Activated B cell treated with CpG ODN at 0.5 μM for 24 hours (primary cell): Measurements from ENCODE around the gene SYCE3. TPM values are rescaled to one million over a fixed set of nuclear protein-coding genes. Genes with fewer than 3 reads are reported as not detected.

Experiments used
- ATAC-seq: fragments of 200-7000 bp; cut with Tn5 transposase; one replicate; pipeline ENCODE4 v1.10.0; 2021; ENCODE audit warnings: low read depth, mild to moderate bottlenecking, moderate library complexity
- CTCF ChIA-PET: fragments of 350-600 bp; sonication (Branson Sonifier 250); formaldehyde crosslinking; loops from one replicate; lab custom pipeline; 2021; ENCODE audit warnings: antibody characterized with exemption; lab: Charles Lee
- POLR2A ChIA-PET: fragments of 350-600 bp; sonication (Branson Sonifier 250); formaldehyde crosslinking; loops from one replicate; lab custom pipeline; 2021; ENCODE audit warnings: antibody characterized with exemption; lab: Charles Lee
- DNase-seq: peaks from one replicate; pipeline ENCODE4 v3.0.0; 2022
- H3K27ac Mint-ChIP-seq: one replicate; pipeline ENCODE4 v1.8.0; 2020; ENCODE audit warnings: mixed read lengths
- H3K27me3 Mint-ChIP-seq: one replicate; pipeline ENCODE4 v1.8.0; 2021; ENCODE audit warnings: mixed read lengths
- H3K36me3 Mint-ChIP-seq: one replicate; pipeline ENCODE4 v1.8.0; 2021; ENCODE audit warnings: low read depth, mixed read lengths
- H3K4me1 Mint-ChIP-seq: one replicate; pipeline ENCODE4 v1.8.0; 2021; ENCODE audit warnings: mixed read lengths
- H3K4me3 Mint-ChIP-seq: one replicate; pipeline ENCODE4 v1.8.0; 2020; ENCODE audit warnings: mild to moderate bottlenecking, mixed read lengths
- H3K9me3 Mint-ChIP-seq: one replicate; pipeline ENCODE4 v1.8.0; 2020; ENCODE audit warnings: mixed read lengths
- CTCF ChIP-seq: fragments of 200-600 bp; IDR thresholded peaks from one replicate; pipeline ENCODE4 v1.8.0; 2022; ENCODE audit warnings: antibody characterized with exemption, mild to moderate bottlenecking
- intact Hi-C: fragments of 100-400 bp; cut with micrococcal nuclease; formaldehyde crosslinking; loops from one replicate; pipeline ENCODE4 v1.15.1; 2024
- total RNA-seq: library from RNA; stranded (reverse); gene quantifications from 2 replicates; pipeline ENCODE4 v1.2.3, GENCODE V29; 2022

Gene SYCE3
- total RNA-seq, 1 donor from 2014 or later: not detected

- peaks cover 12% of the 10 kb centered on the region for H3K36me3 Mint-ChIP-seq
- H3K4me1 Mint-ChIP-seq: peaks cover 52% of the 10 kb centered on the region
- TF ChIP-seq CTCF: no peak
- peak; percentile 83 for DNase-seq
- ChIA-PET CTCF (interaction anchor here (0.7 to 0.9 kb wide), 2 partner anchors 9 to 91 kb away, joined by 4 read pairs; no protein-coding TSS in a partner anchor), POLR2A (interaction anchor here (0.5 to 13.6 kb wide), 13 partner anchors 15 to 339 kb away, joined by 3 to 946 read pairs (median 5); partner anchors contain the start of genes ARSA, CHKB, KLHDC7B and LMF2)
- peak; percentile 25 for ATAC-seq
- intact Hi-C loops: loop anchor here (2.0 to 5.0 kb wide), 3 partner anchors 55 to 603 kb away; partner anchors contain the start of gene SBF1
- no peaks in the 10 kb centered on the region for H3K9me3 Mint-ChIP-seq
- peak within 1 kb of the TSS; percentile 99 for H3K27ac Mint-ChIP-seq
- H3K4me3 Mint-ChIP-seq: peak within 1 kb of the TSS; percentile 92
- H3K27me3 Mint-ChIP-seq: no peaks in the 10 kb centered on the region
Observed at GRCh38 chr22:50529897-50530579, 32.7 kb downstream of the SYCE3 start, which contains the start of gene TYMP. Gene TYMP, minus strand, starts transcription at chr22:50530012. Its CDS starts 303 bp downstream, at chr22:50529709.

GRCh38 chr22:50529416-50529896, 33.3 kb downstream of the SYCE3 start:
- H3K4me3 Mint-ChIP-seq: peak overlapping the region; percentile 78
- DNase-seq (no peak), ATAC-seq (no peak)
- H3K27me3 Mint-ChIP-seq: no peaks in the 10 kb centered on the region
- POLR2A ChIA-PET: interaction anchor here (0.5 to 13.6 kb wide), 13 partner anchors 16 to 339 kb away, joined by 3 to 946 read pairs (median 5); partner anchors contain the start of genes ARSA, CHKB, KLHDC7B and LMF2
- intact Hi-C loops: loop anchor here (5.0 kb wide), 1 partner anchor 602 kb away; no protein-coding TSS in a partner anchor
- CTCF ChIA-PET: interaction anchor here (0.7 to 0.9 kb wide), 3 partner anchors 10 to 92 kb away, joined by 3 to 4 read pairs (median 4); no protein-coding TSS in a partner anchor
- H3K27ac Mint-ChIP-seq: peak overlapping the region; percentile 75
- H3K4me1 Mint-ChIP-seq: peaks cover 52% of the 10 kb centered on the region
- peaks cover 17% of the 10 kb centered on the region for H3K36me3 Mint-ChIP-seq
- no peak for TF ChIP-seq CTCF
- no peaks in the 10 kb centered on the region for H3K9me3 Mint-ChIP-seq

- Mint-ChIP-seq H3K4me1 (peaks cover 47% of the 10 kb centered on the region), H3K27ac (peak overlapping the region; percentile 90), H3K27me3 (no peaks in the 10 kb centered on the region), H3K36me3 (peaks cover 18% of the 10 kb centered on the region), H3K9me3 (no peaks in the 10 kb centered on the region), H3K4me3 (peak overlapping the region; percentile 78)
- intact Hi-C loops: loop anchor here (5.0 kb wide), 1 partner anchor 602 kb away; no protein-coding TSS in a partner anchor
- CTCF ChIA-PET: interaction anchor here (0.9 to 1.1 kb wide), 2 partner anchors 11 to 12 kb away, joined by 3 to 4 read pairs; no protein-coding TSS in a partner anchor
- TF ChIP-seq CTCF: no peak
- POLR2A ChIA-PET: interaction anchor here (0.6 to 13.6 kb wide), 13 partner anchors 17 to 338 kb away, joined by 3 to 946 read pairs (median 6); partner anchors contain the start of genes ARSA, CHKB, KLHDC7B and LMF2
- ATAC-seq (no peak), DNase-seq (no peak)
Observed at GRCh38 chr22:50528682-50529415, 33.9 kb downstream of the SYCE3 start.

GRCh38 chr22:50527921-50528681, 34.6 kb downstream of the SYCE3 start:
- ATAC-seq (no peak), DNase-seq (no peak)
- Mint-ChIP-seq H3K36me3 (peaks cover 25% of the 10 kb centered on the region), H3K9me3 (no peaks in the 10 kb centered on the region), H3K27me3 (no peaks in the 10 kb centered on the region), H3K4me1 (peaks cover 40% of the 10 kb centered on the region), H3K27ac (peak overlapping the region; percentile 90), H3K4me3 (peak overlapping the region; percentile 84)
- POLR2A ChIA-PET: interaction anchor here (0.6 to 13.6 kb wide), 11 partner anchors 17 to 337 kb away, joined by 3 to 946 read pairs (median 43); partner anchors contain the start of genes CHKB, KLHDC7B, LMF2 and NCAPH2
- CTCF ChIA-PET: interaction anchor here (0.9 to 1.1 kb wide), 4 partner anchors 11 to 36 kb away, joined by 3 to 4 read pairs (median 3); partner anchors contain the start of gene SYCE3
- intact Hi-C loops: loop anchor here (5.0 kb wide), 1 partner anchor 601 kb away; no protein-coding TSS in a partner anchor
- no peak for TF ChIP-seq CTCF
